ENCODE results near the gene VOPP1.

GRCh38 chr7:55554038-55554437, 18.3 kb downstream of the VOPP1 start:
- no peak for TF ChIP-seq CTCF (IDR thresholded peaks at IDR 0.05)
- no peak for TF ChIP-seq POLR2A (IDR thresholded peaks at IDR 0.05)
